Vagina (tissue), 2 donors: ENCODE data around the gene FAS.

Experiments
- CTCF ChIP-seq, 3 experiments: fragments of 450-650 bp in 2 of 3; fragments of 200-600 bp in 1 of 3; sonication (generic) in 1 of 3; IDR thresholded peaks; one replicate each; pipeline ENCODE4 v1.5.1; 2017 to 2019; ENCODE audit warnings: antibody characterized with exemption in 3 of 3, mild to moderate bottlenecking in 2 of 3, moderate library complexity in 2 of 3
- POLR2A ChIP-seq, 2 donors: fragments of 450-650 bp; IDR thresholded peaks; one replicate each; pipeline ENCODE4 v1.6.1; 2017; ENCODE audit warnings: antibody characterized with exemption in 2 of 2, mild to moderate bottlenecking in 2 of 2, moderate library complexity in 2 of 2
- POLR2AphosphoS5 ChIP-seq, 2 donors: sonication (generic); formaldehyde crosslinking; IDR thresholded peaks; one replicate each; pipeline ENCODE4 v1.9.0; 2017; ENCODE audit warnings: antibody characterized with exemption in 2 of 2, mild to moderate bottlenecking in 2 of 2, low read depth in 1 of 2; ENCODE audit not compliant: insufficient read depth in 1 of 2

GRCh38 chr10:88961266-88961665 is 29.3 kb upstream of the FAS start:
- TF ChIP-seq POLR2A (IDR thresholded peaks at IDR 0.05), result no peak
- no peak for TF ChIP-seq CTCF (IDR thresholded peaks at IDR 0.05)
- TF ChIP-seq POLR2AphosphoS5 (IDR thresholded peaks at IDR 0.05; ENCODE audit: insufficient read depth in 1 of 2, low read depth in 1 of 2), result no peak
